NOMO-1 treated with DMSO at 0.1 percent for 48 hours (cell line): ENCODE results near the gene GJC1.
"Not testable (repeated sequence)": the region's sequence is repeated elsewhere in the genome, so short reads cannot be mapped to it uniquely, and the experiment has no call there.

Experiments
- DNase-seq: peaks from one replicate; lab custom pipeline; 2025; ENCODE audit not compliant: unreplicated experiment; lab: John Stamatoyannopoulos, UW

GJC1 gene

DNA sequence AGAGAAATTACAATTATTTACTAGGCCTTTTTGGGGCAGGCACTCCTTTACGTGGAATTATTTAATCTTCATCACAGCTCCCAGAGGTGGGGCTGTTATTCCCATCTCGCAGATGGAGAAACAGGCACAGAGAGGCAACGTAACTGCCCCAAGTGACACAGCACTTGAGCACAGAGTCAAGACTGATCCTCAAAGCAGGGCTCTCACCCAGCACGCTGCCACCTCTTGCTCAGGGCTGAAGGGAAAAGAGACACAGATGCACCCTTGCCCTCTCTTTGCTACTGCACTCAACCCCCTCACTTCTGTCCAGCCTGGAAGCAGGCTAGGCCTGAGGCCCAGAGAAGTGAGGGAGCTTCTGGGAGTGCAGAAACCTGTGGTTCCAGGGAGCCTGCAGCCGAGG is 66.9 kb downstream of the GJC1 start:
- DNase-seq = no peak

DNA sequence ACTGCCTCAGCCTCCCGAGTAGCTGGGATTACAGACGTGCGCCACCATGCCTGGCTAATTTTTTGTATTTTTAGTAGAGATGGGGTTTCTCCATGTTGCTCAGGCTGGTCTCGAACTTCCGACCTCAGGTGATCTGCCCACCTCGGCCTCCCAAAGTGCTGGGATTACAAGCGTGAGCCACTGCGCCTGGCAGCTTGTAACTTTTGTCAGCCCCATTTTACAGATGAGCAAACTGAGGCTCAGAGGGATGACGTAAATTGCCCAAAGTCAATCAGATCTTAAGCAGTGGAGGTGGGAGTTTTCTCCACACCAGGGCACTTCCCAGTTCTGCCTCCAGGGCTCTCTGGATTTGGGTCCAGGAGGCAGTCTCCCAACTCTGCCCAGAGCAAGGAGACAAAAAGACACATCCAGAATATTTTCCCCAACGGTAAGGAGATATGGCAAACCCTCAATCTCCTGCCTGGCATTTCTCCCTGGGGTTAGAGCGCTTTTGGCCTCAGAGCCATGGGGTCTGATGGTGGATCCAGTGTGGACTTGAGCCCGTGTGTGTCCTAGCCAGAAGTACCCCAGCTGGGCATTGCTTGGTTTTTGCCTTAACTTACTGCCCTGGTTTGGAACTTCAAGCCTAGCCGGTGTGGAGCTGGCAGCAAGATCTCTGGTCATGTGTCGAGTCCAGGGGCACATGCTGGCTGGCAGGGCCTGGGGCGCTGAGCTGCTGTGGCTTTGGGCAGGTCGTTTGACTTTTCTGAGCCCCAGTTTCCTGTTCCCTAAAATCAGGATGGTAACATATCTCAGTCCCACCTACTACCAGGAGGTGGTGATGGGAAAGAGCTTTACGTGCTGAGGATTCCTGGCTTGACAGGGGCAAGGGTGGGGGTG is 67.9 kb downstream of the GJC1 start:
- no peak for DNase-seq

DNA sequence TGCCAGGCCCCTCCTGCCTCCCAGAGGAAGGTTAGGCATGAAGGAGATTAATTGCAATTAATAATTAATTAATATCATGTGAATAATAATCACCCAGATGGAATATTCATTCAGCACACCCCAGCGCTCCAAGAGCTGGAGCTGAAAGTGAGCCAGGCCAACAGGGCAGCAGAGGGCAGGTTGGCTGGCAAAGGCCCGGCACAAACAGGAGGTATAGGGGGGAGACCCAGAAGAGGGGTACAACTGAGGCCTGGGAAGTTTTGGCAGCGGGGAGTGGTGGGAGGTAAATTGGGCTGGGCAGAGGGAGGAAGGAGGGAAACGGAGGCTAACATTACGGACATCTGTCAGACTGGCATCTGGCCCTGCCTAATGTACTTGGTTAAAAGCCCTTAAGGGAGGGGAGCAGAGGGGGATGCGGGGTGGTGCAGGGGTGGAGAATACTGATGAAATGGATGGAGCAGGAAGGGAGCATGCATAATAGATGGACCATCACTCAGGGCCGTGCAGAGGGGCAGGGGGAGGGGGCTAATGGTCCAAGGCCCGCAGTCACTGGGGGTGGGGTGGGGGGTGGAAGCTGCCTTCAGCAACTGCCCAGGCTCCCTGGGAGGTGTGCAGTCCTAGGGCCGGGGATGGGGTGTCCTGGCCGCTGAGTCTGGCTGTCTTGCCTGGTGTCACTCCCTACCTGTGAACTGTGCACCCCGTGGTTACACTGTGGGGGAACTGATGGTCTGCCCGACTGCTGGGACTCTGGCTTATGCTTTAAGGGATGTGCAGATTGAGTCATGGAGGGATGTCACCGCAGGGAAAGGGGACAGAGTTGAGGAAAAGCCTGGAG is 69.4 kb downstream of the GJC1 start:
- DNase-seq = no peak

DNA sequence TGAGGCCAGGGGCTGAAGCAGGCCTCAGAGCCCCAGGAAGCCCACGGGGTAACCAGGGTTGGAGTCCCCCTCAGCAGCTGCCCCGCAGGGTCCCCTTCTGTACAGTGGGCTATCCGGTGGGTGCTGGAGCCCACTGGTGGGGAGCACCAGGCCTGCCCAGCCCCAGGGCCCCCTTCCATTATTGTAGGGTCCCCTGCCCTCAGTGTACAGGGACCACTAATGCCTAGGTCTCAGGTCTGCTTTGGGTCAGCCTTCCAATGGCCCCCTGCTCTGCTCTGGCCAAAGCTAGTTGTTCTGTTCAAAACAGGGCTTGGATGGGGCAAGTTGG is 70.2 kb downstream of the GJC1 start:
- no peak for DNase-seq

DNA sequence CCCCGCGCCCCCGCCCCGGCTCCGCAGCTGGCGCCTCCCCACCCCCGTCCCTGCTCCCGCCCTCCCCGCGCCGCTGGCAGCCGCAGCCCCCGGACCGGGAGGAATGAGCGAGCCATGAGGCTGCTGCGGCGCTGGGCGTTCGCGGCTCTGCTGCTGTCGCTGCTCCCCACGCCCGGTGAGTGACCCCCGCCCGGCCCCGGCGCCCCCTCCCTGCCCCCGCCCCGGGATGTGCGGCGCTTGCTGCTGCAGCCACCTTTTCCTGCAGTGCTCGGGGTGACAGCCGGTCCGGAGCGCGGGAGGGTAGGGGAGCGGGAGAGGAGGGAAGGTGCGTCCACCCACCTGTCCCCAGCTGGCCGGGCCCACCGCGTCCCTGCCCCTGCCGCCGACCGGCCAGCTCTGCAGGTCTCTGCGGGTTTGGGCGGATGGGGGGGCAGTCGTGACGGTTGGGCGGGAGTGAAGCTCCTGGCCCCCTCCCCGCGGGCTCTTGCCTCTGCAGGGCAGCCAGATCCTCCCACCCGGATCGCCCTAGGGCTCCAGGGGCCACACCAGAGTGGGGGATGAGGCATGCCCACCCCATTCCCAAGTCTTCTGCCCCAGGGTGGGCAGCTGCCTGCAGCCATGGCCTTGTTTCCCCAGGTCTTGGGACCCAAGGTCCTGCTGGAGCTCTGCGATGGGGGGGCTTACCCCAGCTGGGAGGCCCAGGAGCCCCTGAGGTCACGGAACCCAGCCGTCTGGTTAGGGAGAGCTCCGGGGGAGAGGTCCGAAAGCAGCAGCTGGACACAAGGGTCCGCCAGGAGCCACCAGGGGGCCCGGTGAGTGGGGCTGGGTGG is 70.8 kb downstream of the GJC1 start:
- DNase-seq = no peak

DNA sequence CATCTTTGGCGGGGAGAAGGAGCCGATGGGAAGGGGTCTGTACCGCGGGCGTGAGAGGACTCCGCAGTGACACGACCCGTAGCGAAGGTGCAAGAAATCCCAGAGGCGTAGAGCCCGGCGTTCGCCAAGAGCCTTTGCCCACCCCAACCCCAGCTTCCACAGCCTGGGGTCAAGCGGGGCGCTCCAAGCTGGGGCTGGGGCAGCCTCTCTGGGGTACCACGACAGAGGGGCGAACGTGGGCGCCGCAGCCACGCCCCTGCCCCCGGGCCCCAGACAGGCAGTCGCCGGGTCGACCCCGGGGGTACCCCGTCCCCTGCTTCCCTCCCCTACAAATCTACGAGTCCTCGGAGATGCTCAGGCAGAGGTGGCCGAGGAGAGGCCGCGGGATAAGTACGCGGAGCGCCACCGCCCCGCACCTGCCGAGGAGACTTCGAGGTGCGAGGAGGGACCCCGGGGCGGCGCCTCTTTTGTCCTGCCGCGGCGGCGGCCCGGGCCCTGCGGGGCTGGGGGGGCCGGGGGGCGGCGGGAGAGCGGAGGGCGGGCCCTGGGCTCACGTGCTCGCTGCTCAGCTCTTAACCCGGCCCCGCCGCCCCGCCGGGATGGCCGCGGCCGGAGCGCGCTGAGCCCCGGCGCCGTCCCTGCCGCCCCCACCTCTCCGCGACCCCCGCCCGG is 71.5 kb downstream of the GJC1 start, which contains the start of gene ADAM11:
ADAM11 (plus strand) TSS at position 575 of the 672 bp plus-strand sequence. CDS start 212 bp downstream, outside the sequence.
- DNase-seq = no peak

DNA sequence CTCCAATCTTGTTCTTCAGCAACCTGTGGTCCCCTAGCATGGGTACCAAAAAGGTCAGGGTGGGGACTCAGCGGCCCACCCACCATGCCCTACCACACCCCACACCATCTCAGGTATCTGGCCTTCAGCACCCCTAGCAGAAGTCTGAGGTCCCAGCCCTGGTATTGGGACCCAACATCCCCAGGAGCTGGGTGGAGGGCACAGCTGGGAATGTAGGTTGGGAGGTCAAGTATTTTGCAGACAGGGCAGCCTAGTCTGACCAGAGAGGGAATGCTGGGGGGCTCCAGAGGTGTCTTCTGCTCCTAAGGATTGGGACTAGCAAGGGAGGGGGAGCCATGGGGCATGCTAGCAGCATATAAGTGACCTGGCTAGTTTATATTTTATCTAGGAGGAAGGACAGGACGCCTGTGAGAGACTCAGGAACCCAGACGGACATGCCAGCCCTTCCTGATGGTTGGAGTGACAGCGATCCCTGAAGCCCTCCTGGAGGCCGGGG is 72.1 kb downstream of the GJC1 start:
- no peak for DNase-seq

DNA sequence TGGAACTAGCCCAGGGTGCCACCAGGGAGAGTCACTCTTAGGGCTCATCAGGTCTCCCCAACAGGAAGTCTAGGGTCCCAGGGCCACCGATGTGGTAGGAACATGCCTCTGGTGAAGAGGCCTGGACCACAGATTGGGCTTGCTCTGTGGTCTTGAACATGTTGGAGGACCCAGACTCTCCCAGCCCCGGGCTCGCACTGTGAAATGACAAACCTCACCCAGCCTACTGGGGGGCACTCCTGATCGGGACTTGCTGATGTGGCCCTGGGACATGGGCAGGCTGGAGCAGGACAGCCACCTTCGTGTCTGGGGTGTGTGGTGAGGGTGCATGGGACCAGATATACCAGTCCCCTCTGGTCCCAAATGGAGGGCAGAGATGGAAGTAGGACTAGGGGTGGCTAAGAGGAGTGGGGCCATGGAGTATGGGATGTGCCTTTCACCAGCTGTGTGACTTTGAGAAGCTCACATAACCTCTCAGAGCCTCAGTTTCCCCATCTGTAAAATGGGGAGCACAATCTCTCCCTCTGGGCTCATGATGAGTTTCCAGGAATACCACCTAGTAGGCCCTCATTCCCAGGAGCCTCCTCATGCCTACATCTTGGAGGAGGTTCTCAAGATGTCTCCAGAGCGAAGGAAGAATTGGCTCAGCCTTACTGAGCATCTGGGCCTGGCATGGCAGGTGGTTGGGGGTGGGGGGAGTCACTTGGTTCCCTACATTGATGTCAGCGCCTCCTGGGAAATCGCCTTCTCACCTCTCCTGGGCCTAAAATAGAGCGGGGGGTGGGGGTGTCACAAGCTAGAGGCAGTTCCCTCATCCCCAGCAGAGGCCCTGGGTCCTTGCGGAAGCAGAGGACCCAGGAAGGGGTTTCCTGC is 72.8 kb downstream of the GJC1 start:
- no peak for DNase-seq

DNA sequence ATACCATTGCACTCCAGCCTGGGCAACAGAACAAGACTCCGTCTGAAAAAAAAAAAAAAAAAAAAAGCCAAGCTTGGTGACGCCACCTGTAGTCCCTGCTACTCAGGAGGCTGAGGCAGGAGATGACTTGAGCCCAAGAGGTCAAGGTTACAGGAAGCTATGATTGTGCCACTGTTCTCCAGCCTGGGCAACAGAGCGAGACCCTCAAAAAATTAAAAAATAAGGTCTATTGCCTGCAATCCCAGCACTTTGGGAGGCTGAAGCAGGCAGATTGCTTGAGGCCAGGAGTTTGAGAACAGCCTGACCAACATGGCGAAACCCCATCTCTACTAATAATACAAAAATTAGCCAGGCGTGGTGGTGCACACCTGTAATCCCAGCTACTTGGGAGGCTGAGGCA is 74.9 kb downstream of the GJC1 start:
- not testable (repeated sequence) for DNase-seq

DNA sequence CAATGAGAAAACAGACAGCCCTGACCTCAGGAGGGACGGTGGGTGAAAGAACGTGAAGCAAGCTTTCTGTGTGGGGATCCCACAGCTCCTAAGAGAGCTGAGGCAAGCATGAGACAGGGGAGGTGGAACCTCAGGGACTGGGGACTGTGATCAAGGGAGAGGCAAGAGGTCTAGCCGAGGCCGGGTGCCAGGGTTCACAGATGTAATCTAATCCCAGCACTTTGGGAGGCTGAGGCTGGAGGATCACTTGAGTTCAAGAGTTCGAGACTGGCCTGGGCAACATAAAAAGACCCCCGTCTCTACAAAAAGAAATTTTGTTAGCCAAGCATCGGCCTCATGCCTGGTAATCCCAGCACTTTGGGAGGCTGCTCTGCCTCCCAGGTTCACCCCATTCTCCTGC is 75.8 kb downstream of the GJC1 start:
- no peak for DNase-seq

DNA sequence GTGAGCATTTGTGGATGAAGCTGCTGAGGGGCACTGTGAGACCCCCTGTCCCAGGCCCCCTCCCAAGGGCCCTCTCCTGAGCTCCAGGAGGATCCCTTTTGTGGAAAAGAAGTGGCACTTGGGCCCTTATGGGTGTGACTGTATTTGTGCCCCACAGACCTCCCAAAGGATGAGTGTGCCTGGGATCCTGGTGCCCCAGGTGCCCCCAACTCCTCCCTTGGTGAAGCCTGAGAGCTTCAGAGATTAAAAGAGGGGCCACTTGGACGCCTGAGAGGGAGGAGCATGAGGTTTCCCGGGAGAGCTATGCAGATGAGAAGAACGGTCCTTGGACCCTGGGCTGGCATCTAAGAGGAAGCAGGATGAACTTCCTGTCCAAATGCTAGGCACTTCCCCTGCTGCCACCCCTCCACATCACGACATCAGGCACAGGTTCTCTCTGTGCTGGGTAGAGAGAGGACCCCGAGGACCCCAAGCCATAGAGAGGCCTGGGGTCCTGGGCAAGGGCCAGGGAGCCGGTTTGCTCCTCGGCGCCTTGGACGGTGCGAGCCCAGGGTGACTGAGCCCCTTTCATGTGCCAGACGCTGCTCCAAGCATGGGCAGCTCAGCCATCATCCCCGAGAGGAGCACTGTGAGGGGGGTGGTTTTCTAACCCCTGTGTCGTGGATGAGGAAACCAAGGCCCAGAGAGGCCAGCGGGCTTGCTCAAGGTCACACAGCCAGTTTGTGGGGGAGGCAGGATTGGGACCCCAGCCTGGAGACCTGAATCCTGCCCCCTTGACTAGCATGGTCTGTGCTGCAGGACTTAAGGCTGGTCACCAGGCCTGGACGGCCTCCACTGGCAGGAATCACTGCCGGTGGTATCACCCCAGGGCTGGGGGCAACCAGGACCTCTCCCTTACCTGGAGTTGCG is 76.9 kb downstream of the GJC1 start:
- DNase-seq = no peak

DNA sequence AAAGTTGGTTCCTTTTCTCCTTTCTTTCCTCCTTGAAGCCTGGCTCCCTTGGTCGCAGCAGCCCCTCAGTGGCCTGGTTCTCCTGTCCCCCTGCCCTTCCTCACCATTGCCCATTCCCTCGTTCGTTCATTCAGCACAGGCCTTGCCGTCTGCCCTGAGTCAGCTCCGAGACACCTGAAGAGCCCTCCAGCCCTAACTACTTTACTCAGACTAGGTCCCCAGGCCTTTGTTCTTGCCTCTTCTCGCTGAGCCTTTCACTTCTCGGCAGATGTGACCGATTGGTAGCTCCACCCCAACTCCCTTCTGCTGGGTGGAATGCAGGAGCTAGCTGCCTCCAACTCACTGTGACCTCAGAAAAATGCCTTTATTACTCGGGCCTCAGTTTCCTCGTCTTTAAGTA is 78.3 kb downstream of the GJC1 start:
- no peak for DNase-seq

DNA sequence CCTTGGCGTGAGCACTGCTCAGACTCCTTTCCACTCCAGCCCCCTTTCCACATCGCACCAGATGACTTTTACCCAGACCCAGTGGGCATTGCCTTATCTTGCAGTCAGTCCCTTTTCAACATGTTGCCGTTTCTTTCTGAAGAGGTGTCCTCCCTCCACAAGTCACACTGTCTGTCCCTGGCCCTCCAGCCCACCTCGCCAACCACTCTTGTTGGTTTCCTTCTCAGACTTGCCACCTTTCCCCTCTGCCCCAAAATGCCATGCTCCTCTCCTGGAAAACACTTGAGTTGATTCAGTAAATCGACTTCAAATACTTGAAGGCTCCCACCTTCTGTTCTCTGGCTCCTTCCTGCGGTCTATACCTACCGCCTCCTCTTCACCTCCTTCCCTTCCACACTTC is 78.8 kb downstream of the GJC1 start:
- DNase-seq = no peak

DNA sequence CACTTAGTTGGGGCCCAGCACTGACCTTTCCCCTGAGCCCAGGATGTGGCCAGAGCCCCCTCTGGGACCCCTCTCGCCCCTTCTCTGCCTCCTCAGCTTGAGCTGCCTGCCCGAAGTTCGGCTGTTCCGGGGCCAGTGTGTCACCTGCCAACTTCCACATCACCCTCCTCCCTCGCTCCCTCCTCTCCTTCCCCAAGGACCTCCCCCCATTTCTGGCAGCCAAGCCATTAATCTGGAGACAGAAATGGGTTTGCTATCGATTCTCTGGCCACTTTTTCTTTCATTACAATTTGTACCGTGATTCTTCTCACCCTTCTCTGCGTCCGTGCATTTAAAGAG is 80.1 kb downstream of the GJC1 start:
- DNase-seq = no peak

DNA sequence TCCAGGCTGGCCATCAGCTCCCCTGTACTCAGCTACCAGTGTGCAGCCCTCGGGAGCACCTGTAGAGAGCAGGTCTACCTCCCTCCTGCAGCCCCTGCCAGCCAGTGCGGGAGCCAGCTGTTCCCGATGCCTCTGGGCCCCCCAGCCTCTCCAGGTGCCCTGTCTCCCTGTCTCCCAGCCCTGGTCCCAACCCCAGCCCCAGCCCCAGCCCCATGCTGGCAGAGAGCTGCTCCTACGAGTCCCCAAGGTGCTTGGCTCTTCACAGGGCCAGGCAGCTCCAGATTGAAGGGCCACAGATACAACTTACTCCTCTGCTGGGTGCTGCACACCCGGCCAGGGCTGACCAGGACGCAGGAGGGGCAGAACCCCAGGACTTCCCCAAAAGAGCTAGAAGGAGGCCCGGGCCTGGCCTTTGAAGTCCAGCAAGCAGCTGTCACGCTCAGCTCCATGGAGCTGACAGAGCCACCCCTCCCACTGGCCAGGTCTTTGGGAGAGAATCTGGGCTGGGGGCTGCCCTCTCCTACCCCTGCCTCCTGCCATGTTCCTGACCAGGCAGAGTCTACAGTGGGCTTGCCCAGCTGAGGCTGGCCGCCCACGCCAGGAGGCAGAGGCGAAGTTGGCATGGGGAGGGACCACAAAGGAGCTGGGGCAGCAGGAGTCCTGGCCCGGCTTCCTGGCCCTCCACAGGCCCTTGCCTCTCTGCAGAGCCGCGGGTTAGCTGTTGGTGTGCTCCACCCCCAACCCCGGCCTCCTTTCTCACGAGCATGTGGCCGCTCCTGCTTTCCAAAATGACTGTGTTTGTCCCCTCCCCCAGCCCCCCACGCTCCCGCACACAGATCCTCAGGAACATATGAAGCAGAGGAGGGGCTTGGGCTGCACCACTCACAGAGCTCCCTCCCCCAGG is 80.8 kb downstream of the GJC1 start:
- no peak for DNase-seq
